Measurements from ENCODE around the gene NXN. TPM values are rescaled to one million over a fixed set of nuclear protein-coding genes. Genes with fewer than 3 reads are reported as not detected.
"Not testable (repeated sequence)": the region's sequence is repeated elsewhere in the genome, so short reads cannot be mapped to it uniquely, and the experiment has no call there.

Gene NXN
- total RNA-seq, 1 experiment from 2014 or later, result 47.1 TPM

DNA sequence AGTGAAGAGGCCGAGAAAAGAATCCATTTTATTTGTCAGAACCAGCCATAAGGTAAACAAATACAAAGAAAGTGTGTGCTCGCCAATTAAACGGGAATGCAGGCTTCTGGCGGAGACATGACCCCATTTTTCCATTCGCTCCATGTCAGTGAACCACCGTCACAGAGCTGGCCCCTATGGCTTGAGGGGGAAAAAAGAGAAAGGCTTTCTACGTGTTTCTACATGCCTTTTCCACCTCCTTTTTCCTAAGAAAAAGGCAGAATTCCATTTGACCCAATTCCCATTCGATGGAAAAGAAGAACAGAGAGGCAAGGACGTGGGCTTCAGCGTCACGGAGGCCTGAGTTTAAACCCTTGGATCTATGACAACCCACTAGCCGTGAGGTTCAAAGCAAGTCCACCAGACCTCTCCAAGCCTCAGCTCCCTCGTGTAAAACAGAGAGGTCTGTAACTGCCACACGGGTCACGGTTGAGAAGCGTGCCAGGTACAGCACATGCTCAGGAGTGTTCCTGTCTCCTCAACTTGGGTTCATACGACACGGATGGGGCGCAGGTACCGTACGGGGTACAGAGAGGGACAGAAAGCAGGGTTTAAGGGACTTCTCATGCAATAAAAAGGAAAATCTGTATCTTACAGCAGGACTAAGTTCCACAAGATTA, 91.9 kb downstream of the NXN start:
- DNase-seq (ENCODE audit: low spot score), result no peak

DNA sequence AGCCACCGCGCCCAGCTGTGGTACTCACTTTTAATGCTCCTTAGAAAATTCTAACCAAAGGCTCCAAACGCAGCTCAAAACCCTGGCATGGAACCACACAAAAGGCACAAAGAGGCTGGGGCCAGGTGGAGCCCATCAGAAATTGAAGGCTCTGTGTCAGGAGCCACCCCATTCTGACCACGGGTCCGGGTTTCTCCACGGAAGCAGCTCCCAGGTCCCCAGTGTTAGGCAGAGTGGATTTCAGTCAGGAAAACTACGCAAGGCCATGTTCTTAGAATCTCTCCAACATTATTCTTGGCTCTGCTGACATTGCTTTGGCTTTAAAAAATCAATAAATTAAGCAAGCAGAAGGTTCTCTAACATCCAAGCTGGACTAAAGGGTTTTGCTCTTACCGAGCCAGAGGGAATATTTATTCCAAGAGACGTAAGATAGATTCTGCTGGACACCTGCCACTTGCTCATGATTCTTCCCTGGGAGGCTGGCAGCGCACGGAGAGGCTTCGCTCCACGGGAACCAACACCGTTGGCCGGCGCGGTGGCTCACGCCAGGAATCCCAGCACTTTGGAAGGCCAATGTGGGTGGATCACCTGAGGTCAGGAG, 93.5 kb downstream of the NXN start:
- DNase-seq (ENCODE audit: low spot score), result no peak

DNA sequence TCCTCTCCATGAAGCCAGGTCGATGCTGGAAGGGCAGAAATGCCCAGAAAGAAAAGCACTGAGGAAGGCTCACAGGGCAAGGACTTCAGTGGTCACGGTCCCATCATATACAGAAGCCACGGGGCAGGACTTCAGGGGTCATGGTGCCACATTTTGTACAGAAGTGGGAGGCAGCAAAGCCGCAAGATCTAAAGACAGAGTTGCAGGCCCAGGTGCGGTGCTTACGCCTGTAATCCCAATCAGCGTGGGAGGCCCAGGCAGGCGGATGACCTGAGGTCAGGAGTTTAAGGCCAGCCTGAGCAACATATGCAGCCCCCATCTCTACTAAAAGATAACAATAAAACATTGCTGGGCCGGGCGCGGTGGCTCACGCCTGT, 96.0 kb downstream of the NXN start:
- no peak for DNase-seq (ENCODE audit: low spot score)

DNA sequence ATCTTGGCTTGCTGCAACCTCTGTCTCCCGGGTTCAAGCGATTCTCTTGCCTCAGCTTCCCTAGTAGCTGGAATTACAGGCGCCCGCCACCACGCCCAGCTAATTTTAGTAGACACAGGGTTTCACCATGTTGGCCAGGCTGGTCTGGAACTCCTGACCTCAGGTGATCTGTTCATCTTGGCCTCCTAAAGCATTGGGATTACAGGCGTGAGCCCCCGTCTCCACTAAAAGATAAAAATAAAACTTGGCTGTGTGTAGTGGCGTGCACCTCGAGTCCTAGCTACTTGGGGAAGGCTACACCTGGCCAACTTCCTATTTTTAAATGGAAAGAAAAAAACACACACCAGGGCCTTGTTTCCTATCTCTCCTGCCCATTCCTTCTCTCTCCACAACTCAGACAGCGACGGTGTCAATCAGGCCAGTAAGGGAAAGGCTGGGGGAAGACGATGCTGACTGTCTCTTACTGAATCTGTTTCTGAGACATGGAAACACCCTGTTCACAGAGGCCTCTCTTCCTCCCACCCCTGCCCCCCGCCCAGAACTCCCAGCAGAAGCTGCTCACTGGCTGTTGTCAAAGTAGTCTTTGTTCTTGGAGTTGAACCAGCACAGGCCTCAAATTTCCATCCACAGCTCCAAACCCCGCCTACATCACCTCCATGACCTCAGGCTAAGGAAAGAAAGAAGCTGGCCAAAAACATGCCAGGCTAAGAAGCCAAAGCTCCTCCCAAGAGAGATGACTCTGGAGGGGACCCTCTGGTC, 96.6 kb downstream of the NXN start:
- peak; percentile 62 for DNase-seq (ENCODE audit: low spot score)

DNA sequence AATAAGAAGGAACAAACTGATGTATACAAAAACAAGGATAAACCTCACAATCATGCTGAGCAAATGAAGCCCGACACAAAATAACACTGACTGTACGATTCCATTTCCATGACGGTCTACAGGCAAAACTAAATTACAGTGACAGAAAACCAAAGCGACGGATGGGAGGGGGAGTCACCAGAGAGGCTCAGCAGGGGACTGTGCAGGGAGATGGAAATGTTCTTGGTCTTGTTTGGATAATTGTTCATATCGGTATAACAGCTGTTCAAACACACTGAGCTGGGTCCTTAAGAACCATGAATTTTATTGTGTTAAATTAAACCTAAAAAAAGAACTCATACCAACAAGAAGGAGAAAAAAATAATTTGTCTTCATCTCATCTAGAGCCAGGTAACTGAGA, 97.8 kb downstream of the NXN start:
- DNase-seq (ENCODE audit: low spot score), result no peak

DNA sequence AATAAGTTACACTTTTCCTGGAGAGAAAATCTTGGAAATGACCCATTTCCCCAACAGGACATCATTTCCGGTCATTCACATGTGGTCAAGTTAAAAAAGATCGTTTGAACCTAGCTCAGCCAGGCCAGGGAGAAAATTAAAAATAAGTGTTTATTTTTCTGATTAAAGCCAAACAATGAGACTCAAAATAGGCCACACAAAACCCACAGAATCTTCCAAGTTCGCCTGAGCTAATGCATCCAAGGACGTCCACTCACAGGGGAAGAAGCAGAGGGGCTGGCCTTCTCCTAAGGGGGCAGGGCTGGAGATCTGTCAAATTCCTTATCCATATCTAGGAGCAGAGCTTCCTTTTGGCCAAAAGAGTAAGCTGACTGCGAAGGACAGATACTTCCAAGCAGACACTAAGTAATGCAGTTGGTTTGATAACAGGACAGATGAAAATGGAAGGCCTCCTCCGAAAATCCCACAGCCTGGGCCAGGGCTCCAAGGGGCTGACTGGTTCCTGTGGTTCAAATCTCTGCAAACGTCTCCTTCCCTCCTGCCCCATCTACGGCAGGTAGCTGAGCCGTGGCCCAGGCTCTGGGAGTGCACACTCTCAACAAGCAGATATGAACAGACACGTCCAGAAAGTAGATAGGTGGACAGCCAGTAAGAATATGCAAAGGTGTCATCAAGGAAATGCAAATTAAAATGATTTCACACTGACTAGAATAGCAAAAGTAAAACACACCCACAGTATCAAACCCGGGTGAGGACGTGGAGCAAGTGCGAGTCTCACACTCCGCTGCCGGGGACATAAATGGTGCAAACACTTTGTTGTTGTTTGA, 98.9 kb downstream of the NXN start:
- no peak for DNase-seq (ENCODE audit: low spot score)

DNA sequence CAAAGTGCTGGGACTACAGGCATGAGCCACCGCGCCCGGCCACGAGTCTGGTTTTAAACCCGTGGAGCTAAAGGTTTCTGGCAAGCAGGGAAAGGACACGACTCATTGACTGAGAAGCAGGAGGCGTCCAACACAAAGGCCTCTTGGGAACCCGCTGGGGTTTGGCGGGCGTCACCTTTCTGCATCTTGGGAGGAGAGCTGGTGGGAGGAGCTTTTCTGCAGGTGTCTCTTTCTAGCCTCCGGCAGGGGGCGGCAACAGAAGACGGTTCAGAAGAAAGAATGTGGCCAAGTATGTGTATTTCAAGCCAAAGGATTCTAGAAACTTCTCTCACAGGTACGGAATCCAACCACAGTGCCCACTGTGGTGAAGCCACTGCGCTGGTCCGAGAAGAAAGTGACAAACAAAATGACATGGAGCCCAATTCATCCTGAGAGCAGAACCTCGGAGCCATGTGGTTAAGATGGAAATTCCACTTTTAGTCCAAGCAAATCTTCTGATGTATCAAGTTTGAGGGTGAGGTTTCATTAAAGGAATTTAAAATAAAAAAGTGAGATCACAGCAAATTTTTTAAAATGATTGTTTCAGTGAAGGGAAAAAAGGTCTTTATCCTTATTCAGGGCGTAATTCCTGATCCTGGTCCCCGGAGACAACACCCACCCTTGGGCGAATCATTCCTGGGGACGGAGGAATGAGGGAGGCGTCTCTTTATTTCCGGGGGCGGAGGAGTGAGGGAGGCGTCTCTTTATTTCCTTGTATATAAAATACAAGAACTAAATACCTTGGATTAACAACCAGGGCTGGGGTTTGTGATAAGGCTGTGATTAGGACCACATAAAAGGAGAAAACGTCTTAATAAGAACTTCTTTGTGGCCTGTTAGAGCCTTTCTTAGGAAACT, 99.8 kb downstream of the NXN start:
- peak; percentile 79 for DNase-seq (ENCODE audit: low spot score)

DNA sequence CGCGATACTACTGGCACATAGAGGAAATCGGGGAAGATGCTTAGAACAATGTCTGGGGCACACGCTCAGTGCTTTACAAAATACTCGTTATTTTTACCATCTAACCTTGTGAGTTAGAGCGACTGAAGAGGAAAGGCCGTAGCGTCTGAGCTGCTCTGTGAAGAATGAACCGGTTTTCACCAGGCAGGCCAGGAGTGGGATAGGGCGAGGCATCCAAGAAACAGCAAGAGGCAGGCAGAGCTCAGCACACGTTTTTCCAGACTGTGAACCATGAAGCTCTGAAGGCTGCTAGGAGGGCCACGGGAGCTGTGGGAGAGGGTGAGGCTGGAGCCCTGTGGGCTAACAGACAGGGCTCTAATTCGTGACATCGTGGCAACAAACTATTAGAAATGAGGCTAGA, 101.9 kb downstream of the NXN start:
- no peak for DNase-seq (ENCODE audit: low spot score)

DNA sequence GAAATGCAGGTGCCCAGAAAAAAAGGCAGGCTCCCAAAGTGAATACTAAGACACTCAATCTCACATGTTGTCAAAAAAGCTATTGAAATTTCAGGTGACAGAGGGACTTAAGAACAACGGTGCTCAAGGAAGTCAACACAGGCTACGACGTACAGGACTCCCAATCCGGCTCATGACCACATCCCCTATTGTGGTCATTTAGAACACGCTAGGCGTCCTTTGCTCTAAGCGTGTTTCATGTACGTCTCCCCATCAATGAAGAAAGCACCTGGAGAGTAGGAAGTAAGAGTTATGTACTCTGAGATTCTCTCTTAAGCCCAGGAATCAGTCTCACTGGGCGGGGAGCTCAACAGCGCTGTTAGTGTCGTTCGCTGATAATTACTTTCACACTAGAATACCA, 103.3 kb downstream of the NXN start:
- DNase-seq (ENCODE audit: low spot score), result no peak

DNA sequence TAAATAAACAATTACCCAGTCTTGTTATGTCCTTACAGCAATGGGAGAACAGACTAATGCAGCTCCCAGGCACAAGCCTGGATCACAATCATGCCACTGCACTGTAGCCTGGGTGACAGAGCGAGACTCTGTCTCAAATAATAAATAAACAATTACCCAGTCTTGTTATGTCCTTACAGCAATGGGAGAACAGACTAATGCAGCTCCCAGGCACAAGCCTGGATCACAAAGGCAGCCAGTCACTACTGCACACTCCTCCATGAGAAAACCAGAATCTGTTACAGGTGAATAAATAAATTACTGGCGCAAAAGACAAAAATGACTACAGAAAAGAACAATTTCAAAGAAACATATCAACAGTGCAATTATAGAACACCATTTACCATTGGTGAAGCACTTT, 105.0 kb downstream of the NXN start:
- not testable (repeated sequence) for DNase-seq (ENCODE audit: low spot score)

DNA sequence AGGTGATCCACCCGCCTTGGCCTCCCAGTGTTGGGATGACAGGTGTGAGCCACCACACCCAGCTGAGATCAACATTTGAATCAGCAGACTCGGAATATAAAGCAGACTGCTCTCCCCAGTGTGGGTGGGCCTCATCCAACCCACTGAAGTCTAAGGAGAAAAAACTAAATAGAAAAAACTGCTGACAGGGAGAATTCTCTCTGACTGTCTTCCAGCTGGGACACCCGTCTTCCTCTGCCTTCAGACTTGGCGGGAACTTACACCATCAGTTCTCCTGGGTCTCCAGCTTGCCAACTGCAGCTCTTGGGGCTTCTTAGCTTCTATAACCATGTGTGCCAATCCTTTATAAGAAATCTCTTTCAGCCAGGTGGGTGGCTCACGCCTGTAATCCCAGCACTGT, 106.7 kb downstream of the NXN start:
- DNase-seq (ENCODE audit: low spot score), result no peak

DNA sequence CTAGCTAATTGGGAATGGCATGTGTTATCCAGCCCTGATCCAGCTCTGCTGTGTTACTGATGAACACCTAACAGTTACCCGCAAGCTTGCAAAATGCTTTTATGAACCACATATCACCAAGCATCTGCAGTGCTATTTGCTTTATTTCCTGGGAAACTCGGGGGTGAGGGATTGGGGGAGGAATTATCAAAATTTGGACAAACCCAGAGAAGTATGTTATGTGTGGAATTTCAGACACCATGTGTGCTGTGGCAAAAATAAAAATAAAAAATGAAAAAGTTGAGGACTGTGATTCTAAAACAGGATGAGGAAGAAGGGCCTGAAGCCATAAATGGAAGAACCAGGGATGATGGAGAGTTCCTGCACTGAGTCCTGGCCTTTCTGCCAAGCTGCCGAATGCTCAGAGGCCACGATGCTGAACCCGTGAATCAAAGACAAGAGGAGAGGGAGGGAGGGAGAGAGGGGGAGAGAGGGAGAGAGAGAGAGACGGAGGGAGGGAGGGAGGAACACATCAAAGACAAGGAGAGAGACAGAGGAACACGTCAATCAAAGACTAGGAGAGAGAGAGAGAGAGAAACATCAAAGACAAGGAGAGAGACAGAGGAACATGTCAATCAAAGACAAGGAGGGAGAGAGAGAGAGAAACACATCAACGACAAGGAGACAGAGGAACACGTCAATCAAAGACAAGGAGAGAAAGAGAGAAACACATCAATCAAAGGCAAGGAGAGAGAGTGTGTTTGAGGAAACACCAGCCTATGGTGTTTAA, 107.6 kb downstream of the NXN start:
- DNase-seq (ENCODE audit: low spot score), result no peak

DNA sequence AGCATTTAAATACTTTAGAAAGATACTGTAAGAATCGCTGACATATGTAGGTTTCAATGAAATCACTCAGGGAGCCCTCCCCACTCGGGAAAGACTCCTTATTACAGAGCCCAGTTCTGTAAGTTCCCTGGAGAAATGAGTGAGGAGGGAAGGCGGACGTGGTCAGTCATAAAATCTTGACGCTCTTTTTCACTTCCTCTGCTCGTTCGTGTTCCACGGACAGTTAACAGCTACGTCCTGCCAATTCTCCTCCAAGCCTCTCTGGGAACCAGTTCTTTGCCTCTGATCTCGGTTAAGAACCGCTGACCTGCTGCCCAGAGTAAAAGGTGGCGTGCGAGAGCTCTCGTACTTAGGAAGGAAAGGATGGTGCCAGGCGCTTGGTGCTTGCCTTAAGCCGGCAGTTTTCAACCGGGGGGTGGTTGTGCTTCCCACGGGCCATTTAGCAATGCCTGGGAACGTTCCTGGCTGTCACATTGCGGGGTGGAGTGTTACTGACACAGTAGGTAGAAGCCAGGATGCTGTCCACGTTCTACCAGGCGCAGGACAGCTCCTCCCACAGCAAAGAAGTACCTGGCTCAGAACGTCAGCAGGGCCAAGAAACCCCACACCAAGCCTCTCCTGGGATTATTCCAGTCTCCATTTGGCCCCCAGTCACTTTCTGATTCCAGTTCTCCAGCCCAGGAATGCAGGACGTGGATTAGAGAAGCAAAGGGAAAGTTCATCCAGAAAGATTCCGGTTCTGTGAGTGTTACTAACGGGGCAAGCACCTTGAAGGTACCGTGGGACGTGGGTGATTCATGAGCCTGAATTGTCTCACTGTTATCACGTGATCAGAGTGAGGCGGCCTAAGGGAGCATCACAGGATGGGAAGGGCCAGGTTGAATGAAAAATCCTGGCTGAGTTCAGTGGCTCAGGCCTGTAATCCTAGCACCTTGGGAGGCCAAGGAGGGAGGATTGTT, 109.7 kb downstream of the NXN start:
- no peak for DNase-seq (ENCODE audit: low spot score)

DNA sequence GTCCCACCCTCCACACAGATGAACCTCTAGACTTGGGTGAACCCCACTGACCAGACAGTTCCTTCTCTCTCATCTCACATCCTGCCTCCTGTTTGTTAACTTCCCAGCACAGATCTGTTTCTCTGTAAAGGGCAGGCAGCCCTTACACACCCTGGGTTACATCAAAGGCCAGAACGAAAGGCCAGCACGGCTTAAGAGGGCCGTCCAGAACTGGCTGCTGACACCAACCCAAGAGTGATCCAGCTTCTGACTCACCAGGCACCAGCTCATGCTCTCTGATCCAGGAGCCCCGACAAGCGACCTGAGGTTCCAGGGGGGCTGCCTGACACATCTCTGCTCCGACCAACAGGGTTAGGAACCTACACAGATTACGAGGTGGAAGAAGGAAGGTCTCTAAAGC, 110.5 kb downstream of the NXN start:
- no peak for DNase-seq (ENCODE audit: low spot score)

DNA sequence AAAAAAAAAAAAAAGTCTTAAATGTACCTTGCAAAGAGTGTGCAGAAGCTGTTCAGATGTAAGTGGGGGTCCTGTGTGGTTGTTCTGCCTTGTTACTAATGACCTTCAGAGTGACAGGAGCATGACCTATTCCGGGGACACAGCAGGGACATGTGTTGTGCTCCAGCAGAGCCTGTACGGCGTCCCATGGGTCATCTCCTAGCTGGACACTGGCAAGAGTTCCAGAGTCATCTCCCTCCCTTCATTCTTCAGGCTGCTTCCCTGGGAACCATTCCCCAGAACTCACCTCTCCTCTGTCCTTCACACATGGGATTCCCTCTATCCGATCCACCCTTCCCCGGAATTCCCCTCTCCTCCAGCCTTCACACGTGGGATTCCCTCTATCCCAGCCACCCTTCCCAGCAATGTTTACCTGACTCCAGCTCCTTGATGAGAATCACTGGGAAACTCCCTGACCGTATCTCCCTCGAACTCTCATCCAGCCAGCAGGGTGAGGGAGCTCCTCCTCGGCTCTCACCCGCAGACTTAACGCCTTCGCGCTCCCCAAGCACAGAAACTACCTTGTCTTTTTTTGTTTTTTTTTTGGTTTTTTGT, 111.6 kb downstream of the NXN start:
- DNase-seq (ENCODE audit: low spot score), result no peak

DNA sequence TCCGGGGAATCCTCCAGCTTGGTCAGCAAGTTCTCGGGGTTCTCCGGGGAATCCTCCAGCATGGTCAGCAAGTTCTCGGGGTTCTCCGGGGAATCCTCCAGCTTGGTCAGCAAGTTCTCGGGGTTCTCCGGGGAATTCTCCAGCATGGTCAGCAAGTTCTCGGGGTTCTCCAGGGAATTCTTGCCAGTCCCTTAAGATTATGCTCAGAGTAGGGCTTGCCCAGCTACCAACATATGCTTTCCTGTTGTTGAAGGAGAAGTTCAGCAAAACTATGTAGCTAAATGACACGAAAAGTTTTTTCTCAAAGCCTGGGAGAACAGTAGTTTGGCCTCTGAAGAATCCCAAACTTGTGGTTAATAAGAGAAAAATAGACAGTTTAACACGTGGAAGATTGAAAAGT, 112.3 kb downstream of the NXN start:
- not testable (repeated sequence) for DNase-seq (ENCODE audit: low spot score)

DNA sequence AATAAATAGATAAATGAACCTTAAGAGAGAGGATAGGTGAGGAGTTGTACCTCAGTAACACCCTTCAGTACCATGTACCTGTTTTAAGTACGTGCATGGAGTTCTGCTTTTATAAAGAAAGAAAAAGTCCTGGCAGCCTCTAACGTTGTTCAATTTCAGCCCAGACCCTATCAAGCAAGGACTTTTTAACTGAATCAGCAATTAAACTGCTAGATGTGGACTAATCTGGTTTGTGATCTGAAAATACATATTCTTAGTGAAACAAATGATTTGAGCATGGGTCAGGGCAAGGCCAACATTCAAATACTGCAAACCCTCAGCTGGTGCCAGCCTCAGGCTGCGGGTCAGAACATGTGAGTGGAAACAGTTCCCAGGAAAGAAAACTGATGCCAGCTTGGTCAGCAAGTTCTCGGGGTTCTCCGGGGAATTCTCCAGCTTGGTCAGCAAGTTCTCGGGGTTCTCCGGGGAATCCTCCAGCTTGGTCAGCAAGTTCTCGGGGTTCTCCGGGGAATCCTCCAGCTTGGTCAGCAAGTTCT, 112.9 kb downstream of the NXN start:
- DNase-seq (ENCODE audit: low spot score), result no peak

DNA sequence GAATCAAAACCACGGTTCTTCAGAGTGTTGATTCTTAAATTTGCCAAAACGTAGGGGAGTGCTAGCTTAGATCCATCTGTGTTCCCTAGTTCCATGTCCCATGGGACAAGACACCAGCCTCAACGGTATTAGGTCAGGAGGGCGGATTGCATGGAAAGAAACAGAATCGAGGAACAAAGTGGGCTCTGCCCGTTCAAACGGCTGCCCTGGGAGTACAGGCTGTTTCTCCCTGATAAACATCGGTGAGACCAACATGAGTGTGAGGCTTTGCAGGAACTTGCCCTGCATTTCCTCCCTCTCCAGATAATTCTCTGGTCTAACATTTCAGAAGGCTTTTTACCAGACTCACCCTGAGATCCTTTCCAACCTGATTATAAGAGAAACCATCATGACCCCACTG, 115.3 kb downstream of the NXN start:
- DNase-seq (ENCODE audit: low spot score), result no peak

DNA sequence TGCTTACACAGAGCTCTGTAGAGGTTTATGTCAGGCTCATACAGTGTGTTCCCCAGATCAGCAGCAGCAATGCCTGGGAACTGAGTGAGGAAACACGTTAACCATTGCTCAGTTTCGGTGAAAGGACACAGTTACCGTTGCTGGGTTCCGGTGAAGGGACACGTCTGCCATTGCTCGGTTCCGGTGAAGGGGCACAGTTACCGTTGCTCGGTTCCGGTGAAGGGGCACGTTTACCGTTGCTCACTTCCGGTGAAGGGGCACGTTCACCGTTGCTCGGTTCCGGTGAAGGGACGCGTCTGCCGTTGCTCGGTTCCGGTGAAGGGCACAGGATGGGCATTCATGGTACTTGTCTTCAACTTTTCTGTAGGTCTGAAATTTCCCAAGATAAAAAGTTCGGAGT, 115.7 kb downstream of the NXN start:
- DNase-seq (ENCODE audit: low spot score), result no peak
